Measurements from ENCODE around the gene FAM210B.

DNA sequence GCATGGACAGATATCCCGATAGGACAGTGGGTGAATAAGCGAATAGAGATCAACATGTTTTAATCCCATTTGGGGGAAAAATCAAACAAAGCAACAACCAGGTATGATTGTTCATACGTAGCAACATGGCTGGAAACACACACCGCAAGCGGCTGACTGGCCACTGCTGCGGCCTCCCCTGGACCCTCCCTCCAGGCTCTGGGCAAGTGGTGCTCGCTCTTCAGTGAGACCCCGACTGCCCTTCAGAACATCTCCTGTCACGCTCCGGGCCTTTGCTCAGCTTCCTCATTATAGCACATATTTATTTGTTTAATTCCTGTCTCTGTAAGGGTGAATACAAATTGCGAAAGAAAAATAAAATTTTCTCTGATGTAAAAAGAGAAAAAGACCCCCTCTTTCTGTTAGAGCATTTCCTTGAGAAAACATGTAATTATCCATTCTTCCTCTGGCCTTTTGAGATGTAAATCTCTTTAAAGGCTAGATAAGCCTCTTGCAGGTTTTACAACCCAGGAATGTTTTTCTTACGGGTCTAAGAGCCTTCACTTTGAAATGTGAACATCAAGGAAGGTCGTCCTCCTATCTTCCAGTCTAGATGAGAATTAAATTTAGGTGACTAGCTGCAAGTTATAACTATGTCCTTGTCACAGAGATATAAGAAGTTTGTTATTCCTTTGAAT lies 11.0 kb upstream of the FAM210B start:
- TF ChIP-seq, protein P1, sequence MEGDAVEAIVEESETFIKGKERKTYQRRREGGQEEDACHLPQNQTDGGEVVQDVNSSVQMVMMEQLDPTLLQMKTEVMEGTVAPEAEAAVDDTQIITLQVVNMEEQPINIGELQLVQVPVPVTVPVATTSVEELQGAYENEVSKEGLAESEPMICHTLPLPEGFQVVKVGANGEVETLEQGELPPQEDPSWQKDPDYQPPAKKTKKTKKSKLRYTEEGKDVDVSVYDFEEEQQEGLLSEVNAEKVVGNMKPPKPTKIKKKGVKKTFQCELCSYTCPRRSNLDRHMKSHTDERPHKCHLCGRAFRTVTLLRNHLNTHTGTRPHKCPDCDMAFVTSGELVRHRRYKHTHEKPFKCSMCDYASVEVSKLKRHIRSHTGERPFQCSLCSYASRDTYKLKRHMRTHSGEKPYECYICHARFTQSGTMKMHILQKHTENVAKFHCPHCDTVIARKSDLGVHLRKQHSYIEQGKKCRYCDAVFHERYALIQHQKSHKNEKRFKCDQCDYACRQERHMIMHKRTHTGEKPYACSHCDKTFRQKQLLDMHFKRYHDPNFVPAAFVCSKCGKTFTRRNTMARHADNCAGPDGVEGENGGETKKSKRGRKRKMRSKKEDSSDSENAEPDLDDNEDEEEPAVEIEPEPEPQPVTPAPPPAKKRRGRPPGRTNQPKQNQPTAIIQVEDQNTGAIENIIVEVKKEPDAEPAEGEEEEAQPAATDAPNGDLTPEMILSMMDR (IDR thresholded peaks at IDR 0.05), result no peak
- TF ChIP-seq POLR2A (IDR thresholded peaks at IDR 0.05), result no peak
